HG03060 (cell line): ENCODE data around the gene GCK.

ENCODE experiments used
- ATAC-seq: cut with Tn5 transposase; IDR thresholded peaks from one replicate; pipeline ENCODE4 v1.9.1; 2021; ENCODE audit warnings: low read depth, moderate number of reproducible peaks; ENCODE audit not compliant: unreplicated experiment

The GCK gene

GRCh38 chr7:44223362-44224079 lies 34.3 kb upstream of the GCK start:
- no peak for ATAC-seq

- no peak for ATAC-seq
Observed at GRCh38 chr7:44222776-44223261, 33.6 kb upstream of the GCK start.

GRCh38 chr7:44222074-44222473 lies 32.8 kb upstream of the GCK start:
- ATAC-seq: no peak

DNA sequence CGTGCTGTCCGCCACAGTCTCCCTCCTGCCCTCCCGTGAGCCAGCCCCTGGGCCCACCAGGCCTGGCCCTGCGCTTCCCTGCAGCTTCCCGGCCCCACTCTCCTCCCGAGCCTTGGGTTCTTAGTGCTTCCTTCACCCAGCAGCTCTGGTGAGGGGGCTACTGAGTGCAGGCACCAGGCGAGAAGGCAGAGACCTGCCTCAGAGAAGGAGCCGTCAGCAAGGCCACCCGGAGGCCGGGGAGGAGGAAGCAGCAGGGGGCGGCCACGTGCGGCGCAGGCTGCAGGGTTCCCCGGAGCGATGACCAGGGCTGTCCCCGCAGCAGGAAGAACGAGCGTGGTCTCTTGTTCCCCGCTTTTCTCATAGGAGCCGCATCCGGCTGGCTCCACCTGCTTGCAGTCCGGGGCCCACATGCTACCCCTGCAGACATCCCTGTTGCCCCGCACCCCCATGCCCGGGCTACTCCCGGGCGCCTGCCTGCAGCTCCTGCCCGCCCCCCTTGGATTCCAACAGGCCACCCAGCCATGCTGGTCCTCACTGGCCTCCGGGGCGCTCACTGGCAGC lies 32.1 kb upstream of the GCK start:
- ATAC-seq: no peak

- no peak for ATAC-seq
Observed at GRCh38 chr7:44220358-44221112, 31.3 kb upstream of the GCK start.

GRCh38 chr7:44220046-44220357 lies 30.8 kb upstream of the GCK start:
- ATAC-seq: no peak

DNA sequence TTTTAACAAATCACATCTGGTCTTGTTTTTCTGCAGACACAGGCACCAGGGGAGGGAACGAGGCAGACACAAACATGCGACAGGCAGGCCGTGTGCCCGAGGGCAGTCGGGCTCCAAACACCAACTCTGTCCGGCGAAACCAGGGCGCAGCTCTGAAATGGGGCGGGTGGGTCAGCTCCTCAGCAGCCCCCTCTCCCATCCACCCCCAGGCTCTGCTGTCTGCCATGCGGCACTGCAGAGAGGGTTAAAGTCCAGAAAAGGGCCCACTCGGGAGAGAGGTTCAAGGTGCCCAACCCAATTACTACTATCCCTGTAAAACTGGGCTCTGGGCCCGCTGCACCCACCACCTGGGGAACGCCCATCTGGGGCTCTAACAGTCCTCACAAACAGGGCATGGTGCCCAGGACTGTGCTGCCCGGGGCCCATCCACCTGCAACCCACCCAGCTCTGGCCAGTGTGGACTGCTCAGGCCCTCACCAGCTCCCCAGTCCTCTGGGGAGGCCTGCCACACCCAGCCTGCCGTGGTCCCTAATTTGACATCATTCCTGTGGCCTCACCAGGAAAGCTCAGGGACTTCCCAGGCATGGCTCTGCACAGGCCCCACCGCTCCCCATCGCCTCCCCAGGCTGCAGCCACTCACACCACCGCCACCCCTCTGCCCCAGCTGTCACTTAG lies 30.3 kb upstream of the GCK start:
- no peak for ATAC-seq

DNA sequence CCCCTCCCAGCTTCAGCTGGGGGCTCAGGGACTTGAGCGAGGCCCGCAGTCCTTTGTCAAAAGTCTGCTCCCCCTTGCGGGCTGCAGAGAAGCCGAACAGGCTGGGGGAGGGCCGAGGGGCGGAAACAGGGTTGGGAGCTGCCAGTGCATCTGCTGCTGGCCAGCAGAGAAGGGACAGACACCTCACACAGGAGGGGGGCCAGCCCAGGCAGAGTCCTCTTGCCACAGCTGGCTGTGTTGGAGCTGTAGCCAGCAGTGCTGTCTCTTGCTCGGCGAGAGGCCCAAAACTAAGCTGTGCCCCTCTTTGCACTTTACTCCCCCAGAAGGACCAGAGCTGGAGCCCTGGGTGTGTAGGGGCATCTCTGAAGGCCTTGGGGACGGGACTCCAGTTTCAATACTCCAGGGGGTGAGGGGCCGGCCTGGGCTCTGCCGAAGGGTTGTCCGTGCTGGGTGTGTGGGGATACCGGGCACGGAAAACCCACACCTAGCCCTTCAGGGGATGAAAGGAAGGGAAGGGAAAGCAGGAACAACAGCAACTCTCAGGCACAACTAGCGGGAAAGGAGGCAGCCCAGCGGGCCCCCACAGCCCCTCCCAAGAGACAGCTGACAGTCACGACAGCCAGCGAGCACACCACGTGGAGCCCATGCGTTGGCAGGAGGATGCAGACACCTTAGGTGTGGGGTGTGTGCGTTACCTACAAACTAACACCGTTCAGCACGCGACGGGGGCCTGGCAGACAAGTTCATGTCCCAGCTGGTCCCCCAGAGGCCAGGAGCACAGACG lies 29.4 kb upstream of the GCK start:
- no peak for ATAC-seq

GRCh38 chr7:44217852-44218402 lies 28.7 kb upstream of the GCK start:
- no peak for ATAC-seq

GRCh38 chr7:44217223-44217714 lies 28.0 kb upstream of the GCK start:
- no peak for ATAC-seq

DNA sequence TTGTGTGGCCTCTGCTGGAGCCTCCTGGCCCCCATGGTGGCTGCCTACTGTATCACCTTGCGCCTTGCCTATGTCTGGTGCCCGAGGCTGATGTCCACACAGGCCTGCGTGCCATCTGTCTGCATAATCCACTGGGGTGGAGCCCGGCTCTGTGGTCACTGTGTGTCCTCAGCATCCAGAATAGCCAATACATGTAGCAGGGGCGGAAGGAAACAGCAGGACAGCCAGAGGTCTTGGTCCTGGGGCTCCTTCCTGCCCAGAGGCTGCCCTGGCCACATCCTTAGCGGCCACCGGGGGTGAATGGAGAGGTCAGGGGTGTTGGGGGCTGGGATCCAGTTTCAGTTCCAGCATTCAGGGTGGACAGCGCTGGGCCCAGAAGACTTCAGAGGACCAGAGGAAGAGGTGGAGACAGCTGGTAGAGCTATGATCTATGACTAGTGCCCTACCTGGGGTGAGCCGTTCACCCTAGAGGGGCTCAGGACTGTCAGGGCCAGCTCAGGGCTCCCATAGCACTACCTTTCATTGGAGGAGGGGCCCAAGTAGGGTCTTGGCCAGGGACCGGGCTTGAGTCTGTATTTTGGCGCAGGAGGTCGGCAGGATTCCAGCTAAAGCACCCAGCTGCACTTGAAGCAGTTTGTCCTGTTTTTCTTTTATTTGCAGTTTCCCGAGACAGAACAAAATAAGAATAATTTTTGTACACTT lies 27.4 kb upstream of the GCK start:
- no peak for ATAC-seq

- ATAC-seq: no peak
Observed at GRCh38 chr7:44216019-44216418, 26.8 kb upstream of the GCK start.

GRCh38 chr7:44215531-44215930 lies 26.3 kb upstream of the GCK start:
- ATAC-seq: no peak

DNA sequence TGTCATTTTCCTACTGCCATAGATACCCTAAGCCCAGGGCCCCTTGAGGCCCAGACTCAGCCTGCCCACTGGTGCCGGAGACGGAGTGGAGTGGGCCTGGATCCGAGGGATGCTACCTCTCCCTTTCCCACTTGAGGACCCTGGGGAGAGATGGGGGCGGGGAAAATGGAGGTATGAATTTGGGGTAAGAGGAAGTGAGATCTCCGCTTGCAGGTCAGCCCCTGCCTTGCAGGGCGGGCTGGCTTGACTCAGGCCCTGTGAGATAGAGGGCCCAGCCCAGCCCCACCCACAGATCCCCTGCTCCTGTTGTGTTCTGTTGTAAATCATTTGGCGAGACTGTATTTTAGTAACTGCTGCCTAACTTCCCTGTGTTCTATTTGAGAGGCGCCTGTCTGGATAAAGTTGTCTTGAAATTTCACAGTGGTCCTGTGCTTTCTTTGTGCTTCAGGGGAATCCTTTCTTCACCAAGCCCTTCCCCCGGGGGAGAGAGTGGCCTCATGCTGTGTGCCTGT lies 24.7 kb upstream of the GCK start:
- no peak for ATAC-seq

DNA sequence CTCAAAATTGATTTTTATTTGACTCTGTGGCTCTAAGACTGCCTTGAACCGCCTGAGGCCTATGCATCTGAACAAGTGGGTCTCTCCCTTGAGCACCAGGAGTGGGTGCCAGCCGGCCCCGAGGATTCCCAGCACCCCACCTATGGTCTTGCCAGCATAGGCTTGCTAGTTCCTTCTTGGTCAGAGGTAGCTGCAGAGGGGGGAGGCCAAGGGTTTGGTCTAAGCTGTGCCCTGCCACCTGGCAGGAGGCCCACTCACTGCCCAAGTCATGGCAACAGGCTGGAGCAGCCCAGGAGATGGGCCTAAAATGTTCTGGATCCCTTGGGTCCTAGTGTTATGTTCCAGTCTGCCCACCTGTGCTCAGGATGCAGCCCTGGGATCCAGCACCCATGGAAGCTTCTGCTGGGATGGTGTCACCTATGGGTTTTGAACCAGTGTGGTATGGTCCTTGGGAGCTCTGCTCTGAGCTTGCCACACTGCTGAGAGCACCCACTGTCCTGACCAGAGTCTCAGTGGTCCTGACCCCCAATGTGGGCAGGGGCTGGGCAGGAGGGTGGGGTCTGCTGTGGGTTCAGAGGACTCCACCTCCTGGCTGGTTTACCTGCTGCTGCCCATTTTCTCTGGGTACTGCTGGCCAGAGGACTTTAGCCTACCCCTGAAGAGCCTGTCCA lies 24.1 kb upstream of the GCK start:
- no peak for ATAC-seq

- no peak for ATAC-seq
Observed at GRCh38 chr7:44212581-44213184, 23.4 kb upstream of the GCK start.

GRCh38 chr7:44212018-44212417 lies 22.8 kb upstream of the GCK start:
- no peak for ATAC-seq

DNA sequence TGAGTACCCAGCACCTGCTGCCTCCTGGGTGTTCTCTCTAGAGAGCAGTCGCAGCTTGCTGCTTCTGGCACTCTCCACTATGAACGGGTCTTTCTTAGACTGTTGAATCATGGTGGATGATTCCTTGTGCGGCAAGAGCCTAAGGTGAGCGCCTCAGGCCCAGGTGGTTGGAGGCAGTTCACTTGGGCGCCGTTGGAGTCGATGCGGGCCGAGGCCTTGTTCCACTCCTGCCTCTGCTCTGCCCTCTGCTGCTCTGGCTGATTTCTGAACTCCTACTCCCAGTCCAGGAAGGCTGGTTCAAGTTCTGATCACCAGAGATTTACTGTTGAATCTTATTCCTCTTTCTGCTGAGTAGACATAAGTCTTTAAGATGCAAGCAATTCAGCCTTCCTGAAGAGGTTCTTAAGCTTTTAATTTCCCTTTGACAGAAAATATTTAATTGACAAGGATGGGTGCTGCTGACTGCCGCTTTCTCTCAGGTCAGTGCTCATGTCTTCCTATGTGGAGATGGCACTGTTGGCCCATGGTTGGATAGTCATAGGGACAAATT lies 22.0 kb upstream of the GCK start:
- ATAC-seq: no peak
